Subcutaneous adipose tissue (tissue), 4 donors: ENCODE measurements around the gene SAPCD2. TPM values are rescaled to one million over a fixed set of nuclear protein-coding genes. Genes with fewer than 3 reads are reported as not detected.

Source experiments
- CTCF ChIP-seq: fragments of 450-650 bp; IDR thresholded peaks from one replicate; pipeline ENCODE4 v1.5.1; 2016; ENCODE audit warnings: low read depth, mild to moderate bottlenecking, control low read depth, antibody characterized with exemption, moderate library complexity
- total RNA-seq, 4 donors: library from RNA; depleted of rRNA; stranded (reverse); fragments of >200 nt; gene quantifications; one replicate each; pipeline ENCODE4 v1.1.0, GENCODE V29; 2016

SAPCD2 gene
- total RNA-seq, 4 donors from 2014 or later, result 0.19 to 0.66 (median 0.51) TPM; not detected in 1

GRCh38 chr9:137076636-137077009 lies 6.3 kb upstream of the SAPCD2 start:
- TF ChIP-seq CTCF, result no peak

GRCh38 chr9:137075275-137075775 lies 5.0 kb upstream of the SAPCD2 start:
- no peak for TF ChIP-seq CTCF

- TF ChIP-seq CTCF, result no peak
Measured at GRCh38 chr9:137074657-137075274, 4.4 kb upstream of the SAPCD2 start.

GRCh38 chr9:137073992-137074399 lies 3.6 kb upstream of the SAPCD2 start:
- TF ChIP-seq CTCF, result no peak

GRCh38 chr9:137071282-137071681 lies 925 bp upstream of the SAPCD2 start:
- TF ChIP-seq CTCF, result no peak

GRCh38 chr9:137070906-137071275 lies 534 bp upstream of the SAPCD2 start:
- no peak for TF ChIP-seq CTCF

GRCh38 chr9:137069508-137070091 lies 757 bp downstream of the SAPCD2 start:
- no peak for TF ChIP-seq CTCF
